SHP77 (cell line): Measurements from ENCODE around the gene ANKH.

ENCODE experiments used
- DNase-seq, 2 experiments: peaks; one replicate each; lab custom pipeline; 2025; lab: John Stamatoyannopoulos, UW

ANKH gene

DNA sequence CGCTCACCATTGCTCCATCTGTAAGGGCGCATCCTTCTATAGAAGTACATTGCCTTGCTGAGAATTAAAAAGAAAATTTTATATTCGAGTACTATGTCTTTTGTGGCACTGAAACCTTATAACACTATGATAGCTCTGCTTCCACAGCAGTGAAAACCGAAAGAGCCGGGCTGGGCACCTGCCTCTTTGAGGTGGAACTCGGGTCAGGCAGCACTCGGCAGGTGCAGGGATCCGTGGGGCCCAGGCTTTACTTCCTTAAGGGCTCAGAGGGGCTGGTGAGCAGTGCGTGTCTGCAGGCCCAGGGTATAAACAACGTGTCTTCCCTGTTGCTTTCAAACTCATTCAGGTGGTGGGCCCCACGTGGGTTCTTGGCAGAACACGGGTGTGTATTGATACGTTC, 137.2 kb downstream of the ANKH start:
- DNase-seq: no peak

DNA sequence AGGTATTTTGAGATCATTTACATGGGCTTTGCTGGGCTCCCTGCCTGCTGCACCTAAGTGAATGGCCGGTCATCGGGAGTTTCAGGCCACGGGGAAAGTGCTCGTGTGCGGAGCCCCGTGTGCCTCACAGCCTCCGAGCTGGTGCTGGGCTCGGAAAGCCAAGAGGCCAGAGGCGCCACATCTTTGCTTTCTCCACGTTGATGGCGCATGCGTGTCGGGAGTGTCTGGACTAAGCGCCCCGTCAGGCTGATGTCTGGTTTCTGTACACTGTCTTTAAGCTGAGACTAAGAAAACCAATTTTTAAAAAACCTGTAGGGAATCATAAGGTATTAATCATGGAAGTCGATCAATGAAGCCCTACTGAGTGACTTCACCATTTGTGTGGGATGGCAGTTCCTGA, 137.9 kb downstream of the ANKH start:
- DNase-seq: no peak

DNA sequence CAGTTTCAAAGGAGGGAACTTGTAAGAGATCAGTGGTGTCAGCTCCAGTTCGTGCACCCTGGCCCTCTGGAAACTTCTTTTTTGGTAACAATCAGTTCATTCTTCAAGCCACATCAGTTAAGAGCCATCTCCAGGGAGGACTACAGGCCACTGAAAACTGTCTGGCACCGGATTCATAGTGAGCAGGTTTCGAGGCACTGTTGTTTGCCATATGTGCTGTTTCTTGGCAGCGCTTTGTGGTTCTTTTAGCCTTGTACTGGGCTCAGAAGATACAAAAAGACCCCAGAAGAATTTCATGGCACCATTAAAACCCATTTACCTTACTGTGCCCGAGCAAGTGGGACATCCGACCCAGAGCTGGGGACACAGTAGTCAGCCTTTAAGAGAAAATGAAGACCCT, 138.6 kb downstream of the ANKH start:
- DNase-seq: no peak

DNA sequence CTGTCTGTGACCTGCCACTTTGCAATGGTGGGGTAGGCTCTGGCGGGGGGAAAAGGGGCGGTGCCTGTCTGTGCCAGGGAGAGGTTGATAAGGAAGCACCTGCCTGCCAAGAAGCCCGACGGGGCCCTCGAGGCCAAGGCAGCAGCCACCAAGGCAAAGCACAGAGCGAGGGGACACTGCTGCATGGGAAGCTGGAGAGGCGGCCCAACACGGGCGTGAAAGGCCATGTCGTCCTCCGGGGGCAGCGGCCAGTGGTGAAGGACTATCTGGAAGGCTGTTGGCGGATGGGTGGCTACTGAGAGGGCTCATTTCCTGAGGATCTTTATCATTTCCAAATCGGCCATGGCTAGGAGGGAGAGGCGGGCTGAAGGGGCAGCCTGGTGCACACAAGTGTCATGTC, 140.7 kb downstream of the ANKH start:
- DNase-seq: no peak

DNA sequence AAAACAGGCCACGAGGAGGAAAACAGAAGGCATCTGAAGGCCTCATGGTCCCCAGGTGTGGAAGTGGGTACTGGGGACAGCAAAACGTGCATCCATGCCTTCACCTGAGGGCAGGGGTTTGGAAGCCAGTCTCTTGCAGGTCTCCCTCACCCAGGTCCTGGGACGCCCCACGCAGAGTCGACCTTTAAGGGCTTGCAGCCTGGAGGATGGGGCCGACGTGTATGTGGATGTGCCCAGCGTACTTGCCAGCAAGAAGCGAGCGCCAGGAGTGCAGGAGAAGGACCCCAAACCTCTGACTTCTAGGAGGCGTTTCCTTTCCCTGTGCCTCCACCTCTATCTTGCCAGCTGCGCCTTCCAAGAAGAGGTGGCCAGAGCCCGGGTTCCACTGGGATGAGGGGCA, 141.1 kb downstream of the ANKH start:
- DNase-seq: no peak

DNA sequence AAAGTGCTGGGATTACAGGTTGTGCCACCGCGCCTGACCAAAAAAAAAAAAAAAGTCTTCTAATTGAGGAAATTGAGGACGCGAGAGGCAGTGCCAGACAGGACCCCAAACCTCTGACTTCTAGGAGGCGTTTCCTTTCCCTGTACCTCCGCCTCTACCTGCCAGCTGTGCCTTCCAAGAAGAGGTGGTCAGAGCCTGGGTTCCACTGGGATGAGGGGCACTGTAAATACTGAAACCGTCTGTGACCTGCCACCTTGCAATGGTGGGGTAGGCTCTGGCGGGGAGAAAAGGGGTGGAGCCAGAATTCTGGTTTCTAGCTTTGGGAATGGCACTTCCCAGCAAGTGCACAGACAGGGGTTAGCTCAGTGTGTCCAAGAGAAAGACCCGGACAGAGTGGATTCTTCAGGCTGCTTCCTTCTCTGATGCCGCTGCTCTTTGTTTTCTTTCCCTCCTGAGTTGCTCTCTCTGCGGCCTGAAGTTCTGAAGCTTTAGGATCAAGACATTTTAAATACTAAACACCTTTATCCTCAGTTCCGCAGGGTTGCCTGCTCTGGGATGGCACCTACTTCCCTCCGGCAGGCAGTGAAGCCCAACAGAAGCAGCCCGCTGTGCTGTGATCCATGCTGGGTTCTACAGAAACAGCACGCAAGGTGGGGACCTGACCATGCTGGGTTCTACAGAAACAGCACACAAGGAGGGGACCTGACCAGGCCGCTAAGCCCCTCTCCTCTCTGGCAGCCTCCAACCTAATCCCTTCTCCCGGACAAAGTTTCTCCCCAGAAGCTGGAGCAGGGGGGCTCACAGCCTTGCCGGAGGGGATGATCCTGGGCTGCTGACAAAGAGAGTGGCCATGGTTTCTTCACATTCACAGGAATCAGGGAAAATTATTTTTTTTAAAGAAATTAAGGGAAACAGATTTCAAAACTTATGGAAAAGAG, 141.9 kb downstream of the ANKH start:
- no peak for DNase-seq

DNA sequence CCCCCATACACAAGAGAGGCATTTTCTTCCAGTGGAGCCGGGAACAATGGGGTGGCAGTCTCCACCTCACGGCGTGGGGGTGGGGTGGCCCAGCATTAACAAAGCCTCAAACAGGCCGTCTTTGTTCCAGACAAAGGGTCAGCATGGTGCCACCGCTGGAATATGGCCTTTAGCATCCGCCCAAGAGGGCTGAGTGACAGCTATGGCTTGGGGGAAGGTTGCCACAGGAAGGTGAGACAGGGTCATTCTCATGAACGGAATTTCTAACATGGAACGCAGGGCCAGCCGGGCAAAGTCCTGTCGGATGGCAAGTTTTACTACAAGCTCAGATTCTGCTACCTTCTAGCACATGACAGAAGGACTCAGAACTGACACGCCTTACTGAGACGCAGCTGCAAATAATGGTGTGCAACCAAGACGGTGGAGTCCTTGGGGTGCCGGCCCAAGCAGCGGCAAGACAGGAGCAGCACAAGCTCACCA, 143.1 kb downstream of the ANKH start:
- DNase-seq: no peak

DNA sequence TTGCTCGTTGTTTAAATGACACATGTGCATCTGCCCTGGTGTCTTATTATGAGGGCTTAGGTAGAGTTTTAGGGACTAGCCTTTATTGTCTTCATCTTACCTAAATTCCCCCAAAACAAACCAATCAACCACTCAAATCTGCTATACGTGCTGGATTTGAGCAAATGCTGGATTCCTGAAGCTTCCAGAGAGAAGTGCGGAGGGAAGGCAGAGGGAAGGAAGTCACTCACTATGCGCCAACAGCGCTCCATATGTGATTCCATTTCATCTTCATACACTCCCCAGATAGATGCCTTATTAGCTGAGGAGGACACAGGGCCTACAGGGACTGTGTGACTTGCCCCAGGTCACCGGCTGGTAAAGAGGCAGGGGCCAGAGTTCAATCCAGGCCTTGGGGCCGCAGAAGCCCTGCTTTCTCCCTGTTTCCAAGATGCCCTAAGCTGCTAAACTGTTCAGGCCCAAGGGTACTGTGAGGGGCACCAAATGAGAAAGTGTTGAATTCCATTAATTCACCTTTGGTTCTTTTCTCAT, 143.6 kb downstream of the ANKH start:
- DNase-seq: no peak

DNA sequence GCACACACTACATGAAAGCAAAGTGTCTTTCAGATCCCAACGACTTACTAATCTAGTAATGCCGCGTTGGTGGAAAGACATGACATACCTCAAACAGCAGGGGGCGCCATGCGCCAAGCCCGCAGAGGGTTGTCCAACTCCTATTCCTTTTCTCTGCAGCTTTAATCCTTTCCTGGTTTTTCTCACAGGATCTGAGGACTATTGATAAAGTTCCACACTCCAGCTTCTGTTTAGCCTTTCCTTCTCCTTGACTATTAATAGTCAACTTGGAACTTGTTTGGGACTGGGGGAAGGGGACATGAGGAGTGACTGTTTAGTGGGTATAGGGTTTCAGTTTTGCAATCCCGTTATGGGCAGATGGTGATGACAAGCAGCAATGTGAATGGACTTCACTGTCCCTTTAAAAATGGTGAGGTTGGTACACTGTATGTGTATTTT, 144.1 kb downstream of the ANKH start:
- DNase-seq: peak; percentile 87 to 88

DNA sequence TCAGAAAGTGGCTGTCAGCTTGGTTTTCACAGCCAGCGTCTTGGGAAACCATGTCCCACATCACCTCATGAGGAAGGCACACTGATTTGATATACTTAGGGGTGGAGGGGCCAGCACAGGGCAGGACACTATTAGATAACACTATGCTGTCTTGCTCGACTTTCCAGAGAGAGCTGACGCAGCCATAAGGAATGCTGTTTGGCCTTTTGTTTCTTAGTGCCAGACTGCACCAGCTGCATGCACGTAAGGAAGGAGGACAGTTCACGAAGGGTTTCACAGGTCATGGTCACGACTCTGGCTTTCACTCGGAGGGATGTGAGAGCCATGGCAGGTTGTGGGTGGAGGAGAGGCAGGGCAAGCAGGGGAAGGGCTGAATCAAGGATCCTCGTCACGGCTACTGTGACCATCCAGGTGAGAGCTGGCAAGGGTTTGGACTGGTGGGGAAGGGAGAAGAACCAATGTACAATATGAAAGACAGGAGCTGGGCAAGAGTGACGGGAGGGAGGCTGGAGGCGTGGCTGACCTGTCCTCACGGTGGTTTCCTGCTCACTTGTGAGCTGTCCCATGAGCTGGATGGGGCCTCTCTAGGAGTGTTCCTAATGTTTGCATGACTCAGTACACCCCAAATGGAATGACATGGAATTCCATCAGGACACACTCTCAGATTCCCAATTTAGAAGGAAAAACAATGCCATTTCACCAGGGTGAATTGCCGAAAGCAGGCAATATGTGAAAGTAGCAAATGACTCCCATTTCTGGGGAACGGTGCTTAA, 145.3 kb downstream of the ANKH start:
- DNase-seq: no peak

DNA sequence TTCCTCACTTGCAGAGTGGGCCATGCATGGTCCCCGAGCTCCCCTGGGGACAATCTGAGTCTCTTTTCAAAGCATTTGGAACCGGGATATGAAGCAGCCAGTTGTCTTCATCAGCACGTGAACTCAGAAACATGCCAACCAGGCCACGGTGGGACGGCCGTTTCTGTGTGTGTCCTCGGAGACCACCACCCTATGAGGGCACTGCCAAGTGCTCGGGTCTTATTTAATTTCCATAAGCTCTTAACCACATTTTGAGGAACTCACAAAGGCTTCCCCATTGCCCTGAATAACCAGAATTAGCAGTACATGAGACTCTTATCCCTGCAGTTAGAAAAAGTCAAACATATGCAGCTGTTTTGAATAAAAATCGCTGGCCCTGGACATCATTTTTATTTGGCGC, 146.9 kb downstream of the ANKH start:
- DNase-seq: no peak

DNA sequence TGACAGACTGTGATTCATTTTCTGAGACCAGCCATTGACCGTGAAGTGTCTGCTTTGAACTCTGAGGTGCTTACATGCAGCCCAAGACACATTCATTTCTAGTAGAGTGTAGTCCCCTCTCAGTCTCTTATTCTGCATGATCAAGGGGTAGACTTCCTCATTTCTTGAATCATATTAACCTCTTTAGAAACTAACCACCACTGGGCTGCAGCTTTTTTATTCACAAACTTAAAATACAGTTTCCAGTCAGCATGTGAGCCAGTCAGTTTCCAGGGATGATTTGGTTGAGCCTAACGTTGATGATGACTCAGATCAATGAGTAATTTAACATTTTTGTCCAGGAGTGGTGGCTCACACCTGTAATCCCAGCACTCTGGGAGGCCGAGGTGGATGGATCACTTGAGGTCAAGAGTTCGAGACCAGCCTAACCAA, 147.9 kb downstream of the ANKH start:
- DNase-seq: no peak

DNA sequence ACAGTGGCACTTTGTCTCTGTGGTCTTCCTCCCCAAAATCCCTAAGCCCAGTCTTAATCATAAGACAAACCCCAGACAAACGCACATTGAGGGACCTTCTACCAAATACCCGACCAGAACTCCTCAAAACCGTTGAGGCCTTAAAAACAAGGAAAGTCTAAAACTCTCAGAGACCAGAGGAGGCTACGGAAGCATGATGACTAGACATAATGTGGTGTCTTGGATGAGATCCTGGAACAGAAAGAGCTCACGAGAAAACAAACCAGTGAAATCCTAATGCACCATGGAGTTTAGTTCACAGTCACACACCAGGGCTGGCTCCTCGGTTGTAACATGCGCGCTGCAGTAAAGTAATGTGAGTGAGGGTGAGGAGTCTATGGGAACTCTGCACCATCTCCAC, 148.7 kb downstream of the ANKH start:
- no peak for DNase-seq

DNA sequence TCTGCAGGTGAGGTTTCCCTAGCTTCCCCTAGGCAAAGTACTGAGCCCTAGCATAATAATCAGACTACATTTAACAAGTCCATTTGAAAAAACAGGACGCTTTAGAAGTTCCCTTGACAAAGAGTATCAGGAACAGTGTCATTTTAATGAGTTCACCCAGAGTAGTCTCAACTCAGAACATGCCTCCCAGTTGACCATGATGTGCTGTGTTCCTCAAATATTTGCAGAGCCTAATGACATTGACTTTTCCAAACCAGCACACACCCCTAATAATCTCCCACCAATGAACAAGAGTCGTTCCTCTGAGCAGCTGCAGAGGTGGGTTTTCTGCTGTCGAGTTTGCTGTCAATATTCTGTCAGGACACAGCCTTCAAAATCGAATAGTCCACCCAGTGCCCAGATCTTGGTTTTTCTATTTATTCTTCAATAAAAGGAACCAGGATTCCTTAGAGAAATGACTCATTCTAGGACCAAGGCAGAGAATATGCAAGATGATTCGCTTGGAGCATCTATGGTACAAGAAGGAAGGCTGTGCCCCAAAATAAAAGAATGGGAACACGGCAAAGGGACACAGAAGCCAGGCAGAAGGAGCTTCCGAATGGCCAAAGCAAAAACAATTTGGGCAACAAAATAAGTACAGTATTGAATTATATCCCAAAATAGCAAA, 149.5 kb downstream of the ANKH start:
- peak; percentile 57 to 60 for DNase-seq

DNA sequence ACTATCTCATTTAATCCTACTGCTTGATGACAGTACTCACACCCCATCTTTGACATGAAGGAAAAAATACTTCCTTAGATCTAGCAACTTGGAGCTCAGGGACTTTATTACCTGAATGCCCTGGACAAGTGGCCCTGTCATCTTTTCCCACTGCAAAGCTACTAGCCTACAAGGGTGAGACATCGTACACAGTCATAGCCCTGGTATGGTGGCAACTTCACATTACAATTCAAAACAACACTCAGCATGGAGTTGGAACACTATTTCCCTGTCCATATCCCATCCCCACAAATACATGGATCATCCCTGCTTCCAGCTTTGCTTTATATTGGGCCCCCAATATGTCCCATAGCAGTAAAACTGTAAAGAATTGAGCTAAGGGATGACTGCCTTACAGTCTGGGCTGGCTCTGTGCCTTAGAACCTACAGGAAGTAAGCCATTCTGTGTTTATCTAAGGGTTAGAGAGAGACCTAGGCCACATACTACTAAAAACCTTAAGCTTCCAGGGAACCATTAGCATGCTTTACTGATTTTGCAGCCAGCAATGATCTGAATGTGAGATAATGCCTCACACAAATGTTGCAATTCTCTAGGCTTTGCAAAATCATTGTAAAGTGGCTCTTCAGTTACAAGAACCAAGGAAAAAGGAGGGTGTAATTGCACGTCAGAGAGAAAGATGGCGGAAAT, 151.2 kb downstream of the ANKH start:
- no peak for DNase-seq

DNA sequence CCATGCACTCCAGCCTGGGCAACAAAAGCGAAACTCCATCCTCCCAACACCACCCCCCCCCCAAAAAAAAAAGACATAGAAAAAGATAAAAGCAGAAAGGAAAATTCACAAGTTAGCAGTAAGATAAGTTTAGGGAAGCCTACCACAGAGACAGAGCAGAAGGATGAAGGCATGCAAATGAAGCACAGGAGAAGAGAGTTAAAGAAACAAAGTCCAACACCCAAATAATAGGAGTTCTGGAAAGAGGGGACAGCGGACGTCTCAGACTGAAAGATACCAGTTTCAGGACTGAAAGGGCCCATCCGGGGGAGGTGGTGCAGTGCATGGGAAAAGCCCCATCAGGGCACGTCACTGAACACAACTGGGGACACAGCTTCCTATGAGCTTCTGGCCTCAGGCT, 152.8 kb downstream of the ANKH start:
- DNase-seq: no peak

DNA sequence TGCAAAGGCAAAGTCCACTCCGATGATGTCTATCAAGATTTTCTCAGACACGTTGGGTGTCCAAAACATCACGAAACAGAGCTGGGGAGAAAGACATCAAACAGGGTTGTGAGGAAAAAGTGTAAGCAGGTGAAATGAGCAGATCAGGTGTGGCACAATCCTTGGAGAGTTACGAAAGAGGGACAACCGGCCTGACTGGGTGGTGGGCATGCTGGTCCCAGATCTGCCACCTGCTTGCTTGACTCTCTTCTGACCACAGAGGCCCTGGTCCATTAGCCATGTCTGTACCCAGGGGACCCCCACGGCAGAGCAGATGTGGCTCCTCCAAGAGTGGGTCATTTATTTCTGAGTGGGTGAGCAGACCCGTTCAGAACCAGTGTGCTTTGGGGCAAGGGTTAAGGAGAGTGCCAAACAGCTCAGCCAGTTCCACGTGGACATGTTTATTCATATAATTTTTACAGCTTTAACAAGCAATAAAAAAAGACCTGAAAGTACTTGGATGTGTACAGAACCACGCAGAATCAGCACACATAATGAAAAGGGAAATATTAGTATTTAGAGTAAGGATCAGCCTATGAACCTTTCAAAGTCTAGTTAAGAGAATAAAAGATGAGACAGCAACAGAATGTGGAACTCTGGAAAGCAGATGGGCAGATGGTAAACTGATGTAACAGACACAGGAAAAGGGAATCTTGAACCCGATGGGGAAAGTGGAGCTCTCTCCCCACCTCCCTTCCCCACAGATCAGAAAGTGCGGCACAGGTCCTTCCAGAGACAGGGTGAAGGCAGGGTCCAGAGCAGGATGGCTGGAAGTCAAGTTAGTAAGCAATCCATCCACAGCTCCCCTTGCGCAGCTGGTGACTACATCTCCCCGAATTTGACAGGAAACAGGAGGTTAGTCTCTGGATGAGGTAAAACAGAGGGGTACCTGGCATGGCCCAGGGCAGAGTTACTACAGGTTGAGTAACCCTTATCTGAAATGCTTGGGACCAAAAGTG, 154.5 kb downstream of the ANKH start:
- no peak for DNase-seq

DNA sequence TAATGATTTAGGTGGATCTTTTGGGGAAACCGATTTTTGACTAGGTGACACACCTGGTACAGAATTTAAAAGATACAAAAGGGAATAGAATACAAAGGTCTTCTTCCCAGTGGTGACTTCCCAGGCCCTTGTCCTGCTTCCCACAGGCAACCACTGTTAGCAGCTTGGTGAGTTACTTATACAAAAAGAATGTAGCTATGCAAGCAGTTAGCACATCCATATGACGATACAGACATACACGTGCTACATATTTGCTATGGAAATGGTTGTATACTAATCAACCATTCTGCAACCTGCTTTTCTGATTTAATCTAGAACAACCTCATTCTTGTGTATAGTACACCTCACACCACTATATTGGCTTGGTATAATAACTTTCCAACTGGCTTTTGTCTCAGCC, 156.1 kb downstream of the ANKH start:
- no peak for DNase-seq

DNA sequence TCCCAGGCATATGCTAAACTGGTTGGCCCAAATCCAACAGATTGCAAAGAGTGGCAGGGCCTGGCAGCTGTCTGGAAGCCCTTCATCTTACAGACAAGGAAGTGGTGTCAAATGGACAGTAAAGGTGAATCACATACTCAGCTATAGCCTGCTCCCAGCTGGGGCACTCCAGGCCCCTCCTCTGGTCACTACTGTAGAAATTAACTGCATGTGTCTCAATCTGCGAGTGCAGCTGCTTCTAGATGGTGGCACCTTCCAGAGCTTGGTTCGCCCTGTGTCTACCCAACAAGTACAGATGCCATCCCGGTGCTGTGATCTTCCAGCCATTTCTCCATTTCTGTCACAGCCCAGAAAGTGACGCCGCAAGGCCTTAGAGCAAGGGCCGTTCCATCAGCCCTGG, 156.9 kb downstream of the ANKH start:
- peak; percentile 92 to 95 for DNase-seq
